CD4-positive, alpha-beta T cell treated with Interferon alpha-2 for 1 hour (primary cell): ENCODE results near the gene OBSCN.

Source experiments
- DNase-seq, 2 donors: peaks; one replicate each; pipeline ENCODE4 v3.0.0-alpha.2; 2020 to 2022

The OBSCN gene

DNA sequence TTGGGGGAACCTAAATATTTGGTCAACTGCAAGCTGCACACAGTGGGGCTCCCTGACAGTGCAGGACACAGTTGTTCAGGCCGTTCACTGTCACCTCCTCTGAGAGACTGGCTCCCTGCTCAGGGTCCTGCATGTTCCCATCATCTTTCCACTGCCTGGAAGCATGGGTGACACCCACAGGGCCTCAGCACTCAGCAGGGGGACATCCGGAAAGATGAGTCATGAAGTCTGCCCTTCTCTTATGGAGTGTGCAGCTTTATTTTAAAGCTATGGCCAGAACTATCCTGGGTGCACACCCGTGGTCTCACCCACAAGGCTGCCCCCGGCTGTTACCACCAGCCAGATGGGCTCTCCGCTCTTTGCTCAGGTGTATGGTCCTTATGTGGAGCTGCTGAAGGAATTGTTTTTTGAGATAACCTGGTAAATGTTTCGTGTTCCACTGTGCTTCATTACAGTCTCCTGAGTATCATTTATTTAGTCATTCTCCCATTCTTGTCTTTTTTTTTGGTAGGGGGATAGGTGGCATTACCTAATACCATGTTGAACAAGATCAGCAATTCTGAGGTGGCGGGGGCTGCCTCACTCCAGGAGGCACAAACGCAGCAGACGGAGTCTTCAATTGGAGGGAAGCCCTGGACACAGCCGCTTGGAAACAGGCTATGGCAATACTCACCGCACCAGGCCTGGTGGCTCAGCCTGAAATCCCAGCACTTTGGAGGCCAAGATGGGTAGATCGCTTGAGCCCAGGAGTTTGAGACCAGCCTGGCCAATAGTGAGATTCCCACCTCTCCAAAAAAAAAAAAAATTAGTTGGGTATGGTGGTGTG is 184.5 kb downstream of the OBSCN start:
- no peak for DNase-seq

DNA sequence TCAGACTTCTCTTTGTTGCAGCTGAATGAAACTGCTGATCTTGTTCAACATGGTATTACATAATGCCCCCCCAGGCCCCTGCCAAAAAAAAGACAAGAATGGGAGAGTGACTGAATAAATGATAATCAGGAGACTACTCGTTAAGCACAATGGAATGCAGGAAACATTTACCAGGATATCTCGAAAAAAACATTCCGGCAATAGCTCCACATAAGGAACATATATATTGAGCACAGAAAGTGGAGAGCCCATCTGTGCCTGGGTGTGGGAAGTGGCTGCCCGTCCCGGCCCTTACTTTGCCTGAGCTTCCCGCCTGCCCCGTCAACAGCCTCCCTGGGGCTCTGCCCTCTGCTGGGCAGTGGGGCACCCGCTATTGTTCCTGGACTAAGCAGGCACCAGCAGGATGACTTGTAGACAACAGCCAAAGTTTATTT is 185.4 kb downstream of the OBSCN start:
- no peak for DNase-seq

DNA sequence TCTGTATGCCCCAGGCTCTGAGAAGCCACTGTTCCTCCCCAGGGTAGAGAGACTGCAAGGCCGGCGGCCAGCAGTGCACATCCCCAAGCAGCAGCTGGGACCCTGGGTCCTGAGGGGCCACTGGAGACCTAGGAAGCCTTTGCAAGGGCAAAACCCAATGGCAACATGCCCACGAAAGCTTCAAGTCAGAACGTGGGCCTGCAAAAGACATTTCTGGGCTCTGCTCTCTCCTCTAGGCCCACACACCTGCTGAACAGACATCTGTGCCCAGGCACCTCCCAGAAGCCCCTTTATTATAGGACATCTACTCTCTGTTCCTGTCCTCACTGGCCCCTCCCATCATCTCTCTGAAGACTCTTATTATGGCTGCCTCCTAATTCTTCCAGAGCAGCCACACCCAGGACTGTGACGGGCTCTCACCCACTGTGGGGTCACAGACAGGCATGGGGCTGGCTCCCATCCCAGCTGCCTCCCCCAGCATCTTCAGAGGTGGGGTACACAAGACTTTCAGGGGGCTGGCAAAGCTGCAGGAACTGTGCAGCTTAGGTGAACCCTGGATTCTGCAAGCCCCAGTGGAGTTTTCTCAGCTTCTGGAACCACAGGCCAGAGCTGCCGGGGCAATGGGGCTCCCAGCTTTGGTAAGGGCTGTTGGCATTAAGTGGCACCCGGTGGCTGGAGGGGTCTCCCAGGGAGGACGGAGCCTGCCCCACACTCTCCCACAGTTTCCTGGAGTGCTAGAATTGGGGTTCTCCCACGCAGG is 186.1 kb downstream of the OBSCN start:
- DNase-seq = no peak

DNA sequence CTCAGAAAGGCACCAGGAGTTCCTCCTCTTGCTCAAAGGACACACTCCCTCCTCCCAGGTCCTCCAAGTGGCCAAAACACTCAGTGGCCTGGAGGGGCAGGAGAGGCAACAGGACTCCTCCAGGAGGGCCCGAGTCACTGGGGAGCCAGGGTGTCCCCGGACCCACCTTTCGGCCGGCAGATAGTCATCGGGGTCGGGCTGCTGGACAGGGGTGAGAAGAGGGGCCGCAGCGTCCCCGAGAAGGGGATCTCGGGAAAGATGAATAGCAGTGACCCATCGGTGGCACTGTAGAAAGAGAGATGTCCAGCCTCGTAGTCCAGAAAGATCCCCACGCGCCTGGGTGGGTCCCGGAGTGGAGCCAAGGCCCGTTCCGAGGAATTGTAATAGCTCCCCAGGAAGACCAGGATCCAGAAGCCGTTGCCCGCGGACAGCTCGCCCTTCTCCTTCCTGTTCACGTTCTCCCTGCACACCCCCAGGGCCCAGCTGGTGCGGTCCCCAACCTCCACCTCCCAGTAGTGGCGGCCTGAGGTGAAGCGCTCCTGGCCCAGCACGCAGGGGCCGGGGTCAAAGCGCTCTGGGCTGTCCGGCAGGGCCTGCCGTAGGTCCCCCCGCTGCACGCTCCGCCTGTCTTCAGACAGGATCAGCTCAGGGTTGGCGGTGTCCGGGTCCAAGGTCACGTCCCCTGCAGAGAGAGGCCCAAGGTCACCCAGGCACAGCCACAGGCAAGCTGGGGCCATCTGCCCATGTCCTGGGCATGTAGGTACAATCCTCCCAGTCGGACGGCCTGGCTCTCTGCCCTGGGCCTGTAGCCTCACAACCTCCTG is 186.9 kb downstream of the OBSCN start:
- no peak for DNase-seq

DNA sequence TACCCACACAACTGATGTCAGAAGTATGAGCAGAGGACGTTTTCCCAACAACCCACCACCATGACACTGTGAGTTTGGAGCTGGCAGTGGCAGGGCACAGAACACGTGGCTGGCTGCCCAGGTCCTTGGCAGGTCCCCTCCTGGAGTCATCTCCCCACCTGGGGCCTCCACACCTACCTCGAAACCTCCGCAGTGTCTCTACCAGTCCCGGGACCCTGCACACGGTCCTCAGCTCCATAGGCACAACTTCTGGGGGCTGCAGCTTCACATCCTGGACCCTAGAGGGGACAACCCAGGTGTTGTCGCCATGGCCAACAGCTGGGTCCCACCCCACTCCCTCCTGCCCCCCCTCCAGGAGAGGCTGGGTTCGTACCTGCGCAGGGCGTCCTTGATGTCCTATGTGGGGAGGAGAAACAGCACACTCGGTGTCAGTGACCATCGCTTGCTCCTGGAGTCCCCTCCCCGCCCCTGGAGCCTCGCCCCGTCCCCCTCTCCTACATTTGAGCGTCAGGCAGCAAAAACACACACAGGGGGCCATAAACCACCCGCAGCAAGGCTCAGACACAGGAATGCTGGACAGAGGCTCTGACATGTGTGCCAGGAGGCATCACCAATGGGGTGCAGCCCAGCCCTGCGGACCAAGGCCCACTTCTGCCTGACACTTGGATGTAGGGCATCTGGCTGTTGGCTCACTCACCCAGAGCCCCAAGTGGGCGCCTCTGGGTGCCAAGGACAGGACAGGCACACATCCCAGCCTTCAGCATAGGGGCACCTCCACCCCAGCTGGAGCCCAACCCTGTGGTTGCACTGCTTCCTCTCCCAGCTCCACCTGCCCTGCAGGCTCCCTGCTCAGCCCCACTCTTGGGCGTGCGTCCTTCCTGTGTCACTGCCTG is 189.2 kb downstream of the OBSCN start:
- DNase-seq = no peak

DNA sequence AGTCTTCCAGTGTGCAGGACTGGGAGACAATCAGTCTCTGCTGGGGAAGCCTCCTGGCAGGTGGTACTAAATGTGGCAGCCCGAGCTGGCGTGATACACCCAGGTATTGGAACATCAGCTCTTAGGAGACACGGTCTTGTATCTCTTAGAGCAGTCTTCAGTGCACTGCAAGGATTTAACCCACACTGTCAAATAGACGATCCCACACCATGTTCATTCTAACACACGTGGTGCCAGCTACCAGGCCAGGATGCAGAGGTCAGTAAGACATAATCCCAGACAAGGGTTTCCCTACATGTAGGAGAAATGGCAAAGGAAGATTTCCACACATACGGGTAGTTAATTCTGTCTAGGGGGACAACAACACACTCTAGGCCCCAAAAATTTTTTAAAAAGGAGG is 190.1 kb downstream of the OBSCN start:
- no peak for DNase-seq

DNA sequence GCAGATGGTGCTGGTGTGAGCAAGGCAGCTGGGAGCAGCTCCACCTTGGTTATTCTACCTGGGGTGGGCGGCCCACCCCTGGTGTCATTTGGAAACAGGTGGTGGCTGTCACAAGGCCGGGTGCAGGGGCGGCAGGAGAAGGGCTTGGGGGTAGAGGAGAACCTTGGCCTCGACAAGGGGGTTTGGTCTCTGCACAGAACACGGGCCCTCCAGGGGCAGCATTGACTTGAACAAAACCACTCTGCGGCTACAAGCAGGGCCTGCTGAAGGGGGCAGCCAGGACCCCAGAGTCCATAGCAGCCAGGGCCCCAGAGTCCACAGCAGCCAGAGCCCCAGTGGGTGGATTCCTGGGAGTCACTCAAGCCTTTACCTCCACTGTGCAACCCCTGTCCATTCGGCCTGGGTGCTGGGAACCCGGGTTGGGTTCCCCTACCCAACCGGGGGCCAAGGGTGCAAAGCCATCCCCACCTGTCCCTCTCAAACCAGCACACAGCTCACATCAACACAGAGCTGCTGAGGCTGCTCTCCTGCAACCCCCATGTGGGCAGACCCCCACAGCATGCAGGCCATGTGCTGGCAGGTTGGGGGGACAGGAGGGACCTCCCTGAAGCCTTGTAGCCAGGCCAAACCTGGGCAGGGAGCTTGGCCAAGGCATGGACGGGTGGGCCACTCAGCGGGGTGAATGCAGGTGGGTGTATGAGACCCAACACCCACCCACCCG is 191.1 kb downstream of the OBSCN start:
- no peak for DNase-seq

DNA sequence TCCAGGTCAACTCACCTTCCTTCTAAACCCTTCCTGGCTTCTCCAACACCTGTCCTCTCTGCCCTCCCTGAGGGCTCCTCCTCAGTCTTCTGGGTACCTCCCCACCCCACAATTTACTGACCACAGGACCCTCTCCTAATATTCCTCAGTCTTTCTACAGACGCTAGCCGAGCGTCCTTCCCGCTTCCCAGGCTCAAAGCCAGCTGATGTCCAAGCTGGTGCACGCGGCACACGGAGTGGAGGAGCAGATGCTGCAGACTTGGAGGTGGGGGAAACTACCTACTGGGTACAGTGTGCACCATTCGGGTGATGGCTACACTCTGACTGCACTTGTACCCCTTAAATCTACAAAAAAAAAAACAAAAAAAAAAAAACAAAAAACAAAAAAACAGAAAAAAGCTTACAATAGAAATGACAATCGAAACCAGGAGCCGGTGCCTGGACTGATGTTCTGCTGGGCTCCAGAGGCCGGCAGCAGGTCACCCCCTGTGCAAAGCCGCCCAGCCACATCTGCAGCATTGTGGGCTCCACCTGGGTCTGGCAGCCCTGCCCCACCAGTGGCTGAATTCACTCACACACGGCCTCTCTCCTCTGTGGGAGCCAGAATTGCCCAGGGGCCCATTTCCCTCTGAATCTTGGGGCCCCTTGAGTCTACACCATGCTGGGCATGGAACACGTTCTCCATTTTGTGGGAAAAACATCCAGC is 191.8 kb downstream of the OBSCN start:
- DNase-seq = no peak

DNA sequence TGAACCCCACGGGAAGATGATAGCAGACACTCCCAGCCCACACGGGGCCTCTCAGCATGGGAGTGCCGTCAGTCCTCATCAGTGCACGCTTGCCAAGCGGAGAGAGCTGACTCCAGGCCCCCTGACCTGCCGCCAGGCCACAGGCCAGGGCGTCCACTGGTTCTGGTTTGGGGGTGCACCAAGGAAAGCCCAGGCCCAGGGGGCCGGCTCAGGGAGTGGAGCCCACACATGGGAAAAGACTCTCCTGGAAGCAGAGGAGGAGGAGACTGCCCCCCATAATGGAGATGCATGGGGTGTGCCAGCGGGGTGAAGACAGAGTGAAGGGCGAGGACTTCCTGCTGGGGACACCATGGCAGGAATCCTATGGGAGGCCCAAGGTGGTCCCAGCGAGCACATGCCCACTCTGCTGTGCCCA is 192.4 kb downstream of the OBSCN start:
- DNase-seq = no peak

DNA sequence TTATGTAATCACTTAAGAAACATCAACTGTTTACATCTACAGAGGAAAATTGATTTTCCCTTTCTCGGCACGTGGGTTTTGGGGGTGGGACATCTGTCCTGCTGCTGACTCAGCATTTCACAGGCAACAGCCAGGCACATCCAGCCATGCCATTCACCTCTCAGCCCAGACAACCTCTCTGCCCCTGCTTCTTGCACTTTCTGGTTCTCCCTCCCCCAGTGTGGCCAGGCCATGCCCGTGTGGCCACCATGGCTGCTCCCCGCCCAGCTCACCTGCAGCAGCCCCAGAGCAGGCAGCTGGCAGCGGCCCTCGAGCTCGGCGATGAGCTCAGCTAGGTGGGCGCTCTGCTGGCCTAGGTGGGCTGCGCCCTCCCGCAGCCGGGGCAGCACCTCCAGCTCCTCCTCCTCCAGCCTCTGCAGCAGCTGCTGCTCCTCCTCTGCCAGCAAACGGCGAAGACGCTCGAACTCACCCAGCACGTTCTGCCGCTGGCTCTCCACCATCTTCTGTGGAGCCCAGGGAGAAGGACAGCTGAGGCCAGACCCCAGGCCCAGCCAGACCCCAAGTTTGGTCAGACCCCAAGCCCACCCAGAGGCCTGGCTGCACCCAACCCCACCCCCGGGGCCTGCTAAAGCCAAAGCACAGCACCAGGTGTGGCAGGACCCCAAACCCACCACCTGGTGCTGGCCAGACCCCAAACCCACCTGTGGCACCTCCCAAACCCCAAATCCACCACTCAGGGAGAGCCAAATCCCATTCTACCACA is 193.0 kb downstream of the OBSCN start:
- no peak for DNase-seq

DNA sequence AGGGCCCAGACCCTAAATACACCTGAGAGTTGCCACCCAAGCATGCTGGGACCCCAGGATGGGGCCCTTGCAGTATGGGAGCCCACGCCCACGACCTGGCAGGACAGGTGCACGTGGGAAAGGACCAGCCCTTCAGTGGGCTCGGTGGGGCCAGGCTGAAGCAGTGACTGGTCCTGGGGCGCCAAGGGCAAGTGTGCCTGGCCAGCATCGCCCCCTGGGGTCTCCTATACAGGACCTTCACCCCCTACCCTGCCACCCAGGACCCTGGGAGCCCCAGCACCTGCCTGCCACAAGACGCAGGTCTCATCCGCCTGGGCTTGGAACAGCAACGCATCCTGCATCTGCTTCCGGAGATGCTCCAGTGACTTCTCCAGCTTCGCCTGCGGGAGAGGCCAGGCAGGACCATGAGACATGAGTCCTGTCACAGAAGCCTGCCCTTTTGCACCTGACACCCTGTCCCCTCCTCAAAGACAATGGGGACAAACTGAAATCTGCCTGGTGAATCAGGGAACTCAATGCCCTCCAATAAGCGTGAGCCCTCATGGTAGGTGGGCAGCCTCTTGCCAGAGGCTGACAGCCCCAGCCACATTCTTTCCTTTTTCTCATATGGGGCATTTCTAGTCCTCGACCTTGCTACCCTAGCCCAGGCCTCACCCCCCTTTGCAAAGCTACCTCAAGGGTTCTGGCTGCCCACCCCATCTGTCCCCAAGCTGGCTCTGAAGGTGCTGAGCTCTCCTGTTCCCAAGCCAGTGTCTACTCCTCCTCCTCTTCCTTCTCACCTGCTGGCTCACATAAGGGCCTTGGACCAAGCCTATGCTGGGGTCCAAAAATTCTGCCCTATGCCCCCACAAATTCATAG is 194.2 kb downstream of the OBSCN start:
- no peak for DNase-seq

DNA sequence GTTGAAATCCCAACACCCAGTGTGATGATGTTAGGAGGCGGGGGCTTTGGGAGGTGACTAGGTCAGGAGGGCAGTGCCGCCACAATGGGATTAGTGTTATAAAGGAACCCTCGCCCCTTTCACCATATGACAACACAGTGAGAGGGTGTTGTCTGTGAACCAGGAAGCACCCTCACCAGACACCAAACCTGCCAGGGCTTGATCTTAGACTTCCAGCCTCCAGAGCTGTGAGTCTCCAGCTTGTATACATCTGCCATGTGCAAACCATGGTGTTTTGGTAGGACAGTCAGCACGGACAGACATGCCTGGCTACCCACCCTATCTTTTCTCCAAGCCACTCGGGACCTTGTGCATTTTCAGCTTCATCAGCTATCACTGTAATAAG is 194.8 kb downstream of the OBSCN start:
- no peak for DNase-seq

DNA sequence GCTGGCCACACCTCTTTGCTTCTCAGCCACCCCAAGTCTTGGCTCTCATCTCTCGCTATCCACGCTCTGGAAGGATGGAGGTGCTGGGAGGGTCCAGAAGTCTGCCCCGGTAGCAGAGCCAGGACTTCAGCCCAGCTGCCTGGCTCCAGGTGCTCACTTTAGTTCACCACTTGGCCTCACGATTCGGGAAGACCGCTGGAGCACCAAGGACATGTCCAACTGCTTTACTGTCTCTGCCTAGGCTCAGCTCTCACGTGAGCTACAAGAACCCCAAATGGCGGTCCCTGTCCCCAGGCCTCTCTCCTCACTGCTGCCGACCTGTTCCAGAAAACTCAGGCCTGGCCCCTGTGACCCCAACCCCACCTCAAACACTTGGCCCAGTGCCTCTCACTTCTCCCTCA is 195.4 kb downstream of the OBSCN start:
- DNase-seq = no peak

DNA sequence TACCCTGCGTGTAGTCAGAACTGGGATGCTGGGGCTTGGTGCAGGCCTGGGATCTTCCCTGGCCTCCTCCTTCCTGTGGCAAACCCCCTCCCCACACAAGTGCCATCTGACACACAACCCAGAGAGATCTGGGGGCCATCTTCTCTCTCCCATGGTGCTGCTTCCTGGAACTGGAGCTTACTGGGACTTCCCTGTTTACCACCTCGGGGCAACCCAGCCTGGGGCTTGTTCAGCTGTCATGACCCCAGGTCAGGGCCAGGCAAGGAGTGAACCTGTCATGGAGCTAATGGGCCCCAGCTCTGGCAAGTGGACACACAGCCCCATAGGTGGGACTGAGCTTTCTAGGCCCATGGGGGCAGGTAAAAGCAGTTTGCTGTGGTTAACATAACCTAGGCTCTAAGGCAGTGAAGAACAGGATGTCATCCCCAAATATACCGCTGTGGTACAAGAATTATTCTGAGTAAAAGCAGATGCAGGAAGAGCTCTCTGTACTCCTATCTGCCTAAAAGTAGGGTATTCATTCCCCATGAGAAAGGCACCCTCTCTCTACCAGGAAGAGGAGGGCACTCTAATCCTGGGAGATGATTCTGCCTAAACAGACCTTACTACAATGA is 196.4 kb downstream of the OBSCN start:
- no peak for DNase-seq

DNA sequence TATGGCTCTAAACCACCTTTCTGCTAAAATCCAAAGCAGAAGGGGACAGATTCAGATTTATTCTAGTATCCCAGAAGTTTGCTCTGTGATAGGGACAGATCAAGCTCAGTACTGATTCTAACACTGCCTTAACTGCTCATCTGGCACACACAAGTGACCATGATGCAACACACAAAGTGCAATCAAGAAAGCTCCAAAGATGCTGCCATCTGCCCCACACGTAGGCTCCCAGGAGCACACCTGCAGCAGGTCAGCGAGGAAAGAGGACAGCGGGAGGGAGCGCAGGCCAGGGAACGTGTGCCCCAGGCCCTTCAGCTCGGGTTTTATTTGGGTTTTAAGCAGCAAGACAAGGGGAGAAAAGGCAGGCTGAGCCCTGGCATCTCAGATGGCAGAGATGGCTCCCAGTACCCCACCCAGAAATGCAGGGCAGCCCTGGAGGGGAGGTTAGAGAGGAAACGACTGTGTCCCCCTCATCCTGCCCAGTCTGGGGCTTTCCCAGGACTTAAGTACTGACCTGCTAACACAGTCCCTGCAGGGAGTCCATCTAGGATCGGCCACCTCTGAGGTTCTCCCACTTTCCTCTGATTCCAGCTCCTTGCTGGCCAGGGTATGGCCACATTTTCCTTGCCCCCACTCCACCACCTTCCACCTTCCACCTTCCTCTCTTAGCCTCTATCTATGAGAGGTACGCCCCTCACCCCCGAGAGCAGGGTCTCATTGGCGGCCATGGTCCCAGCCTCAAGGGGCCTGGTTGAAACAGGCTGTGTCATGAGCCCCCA is 197.5 kb downstream of the OBSCN start:
- no peak for DNase-seq

DNA sequence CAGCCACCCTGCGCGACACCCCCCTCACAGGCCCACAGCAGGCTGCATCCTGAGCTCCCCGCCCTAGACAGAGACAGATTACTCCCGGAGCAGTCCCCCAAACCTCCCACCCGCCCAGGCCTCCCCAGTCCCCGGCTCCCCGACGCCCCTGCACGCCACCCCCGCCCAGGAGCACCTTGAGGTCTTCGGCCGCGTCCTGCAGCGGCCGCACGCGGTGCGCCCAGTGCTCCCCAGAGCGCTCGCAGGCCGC is 198.1 kb downstream of the OBSCN start:
- DNase-seq = no peak

DNA sequence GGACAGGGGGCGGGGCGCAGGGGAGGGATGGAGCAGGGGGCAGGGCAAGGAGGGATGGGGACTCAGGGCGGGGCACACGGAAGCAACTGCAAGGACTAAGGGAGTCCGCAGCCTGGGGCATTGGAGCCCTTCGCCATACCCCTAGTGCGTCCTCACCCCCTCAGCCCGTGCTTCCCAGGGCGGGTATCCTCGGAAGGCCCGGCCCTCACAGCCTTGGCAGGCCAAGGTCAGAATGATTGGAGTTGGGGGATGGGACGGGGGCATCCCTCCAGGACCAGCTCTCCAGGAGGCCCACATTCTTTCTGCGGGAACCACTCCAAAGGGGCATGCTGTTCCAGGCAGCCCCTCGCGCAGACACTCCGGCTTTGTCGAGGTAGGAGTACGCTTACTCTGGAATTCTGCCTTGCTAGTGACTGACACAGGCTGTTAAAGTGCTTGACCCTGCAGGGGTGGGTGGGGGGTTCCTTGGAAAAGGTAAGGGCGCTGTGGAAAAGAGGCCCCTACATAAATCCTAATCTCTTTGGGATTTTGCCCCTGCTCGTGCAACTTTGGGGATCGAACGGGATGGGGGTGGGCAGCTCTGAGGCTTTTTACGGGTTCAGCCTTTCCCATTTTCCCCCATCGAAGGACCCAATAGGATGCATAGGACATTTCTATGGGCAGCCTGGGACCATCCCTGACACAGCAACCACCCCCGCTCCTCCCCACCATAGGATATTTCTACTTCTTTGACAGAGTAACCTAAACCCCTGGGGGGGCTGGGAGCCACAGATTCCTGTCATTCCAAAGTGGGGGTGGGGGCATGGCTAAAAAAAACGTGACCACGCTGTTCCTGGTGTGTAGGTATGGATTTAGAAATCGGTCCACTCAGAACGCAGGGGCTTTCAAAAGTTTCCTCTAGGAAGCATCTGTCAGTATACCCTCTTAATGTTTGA is 199.5 kb downstream of the OBSCN start:
- no peak for DNase-seq
